ENCODE results near the gene CCL28.

- TF ChIP-seq CTCF (IDR thresholded peaks at IDR 0.05) (no peak), MAX (CRISPR knock-in tag; IDR thresholded peaks at IDR 0.05) (no peak), USF2 (CRISPR knock-in tag; IDR thresholded peaks at IDR 0.05) (no peak), ZNF121 (CRISPR knock-in tag; IDR thresholded peaks at IDR 0.05) (no peak), USF1 (CRISPR knock-in tag; IDR thresholded peaks at IDR 0.05) (no peak), ZNF396 (CRISPR knock-in tag; IDR thresholded peaks at IDR 0.05; ENCODE audit: borderline replicate concordance) (no peak), HMGXB4 (CRISPR knock-in tag; IDR thresholded peaks at IDR 0.05) (no peak), TCF7 (CRISPR knock-in tag; IDR thresholded peaks at IDR 0.05; ENCODE audit: low read depth) (no peak), ATF2 (CRISPR knock-in tag; IDR thresholded peaks at IDR 0.05; ENCODE audit: borderline replicate concordance, low read depth) (no peak), NR1H2 (CRISPR knock-in tag; IDR thresholded peaks at IDR 0.05) (no peak), ZNF232 (CRISPR knock-in tag; IDR thresholded peaks at IDR 0.05) (no peak), CREB1 (CRISPR knock-in tag; IDR thresholded peaks at IDR 0.05) (no peak), ZNF532 (CRISPR knock-in tag; IDR thresholded peaks at IDR 0.05; ENCODE audit: borderline replicate concordance) (no peak), MLX (CRISPR knock-in tag; IDR thresholded peaks at IDR 0.05) (no peak)
Measured at GRCh38 chr5:43412156-43412555, at the start of gene CCL28.

Data from WTC11 (cell line).